IPS-20b (cell line): ENCODE results near the gene C1orf226.

Experiments
- H3K27ac ChIP-seq: one replicate; pipeline ENCODE4 v1.5.1; 2013; ENCODE audit warnings: low read length
- H3K27me3 ChIP-seq: 2 replicates; pipeline ENCODE4 v1.6.1; 2013; ENCODE audit warnings: mild to moderate bottlenecking, low read length, inconsistent platforms; ENCODE audit not compliant: insufficient read depth
- H3K36me3 ChIP-seq: 2 replicates; pipeline ENCODE4 v1.6.1; 2013; ENCODE audit warnings: low read depth, mild to moderate bottlenecking, inconsistent platforms, low read length, moderate library complexity; ENCODE audit not compliant: insufficient read depth
- H3K4me1 ChIP-seq: 2 replicates; pipeline ENCODE4 v1.6.1; 2013; ENCODE audit warnings: mild to moderate bottlenecking, control low read depth, inconsistent platforms, low read length, moderate library complexity; ENCODE audit not compliant: insufficient read depth
- H3K4me3 ChIP-seq: 2 replicates; pipeline ENCODE4 v1.5.1; 2013; ENCODE audit warnings: mild to moderate bottlenecking, low read length, inconsistent platforms
- H3K9ac ChIP-seq: 2 replicates; pipeline ENCODE4 v1.6.1; 2013; ENCODE audit warnings: low read depth, mild to moderate bottlenecking, inconsistent platforms, low read length, moderate library complexity
- H3K9me3 ChIP-seq: 2 replicates; pipeline ENCODE4 v1.6.1; 2013; ENCODE audit warnings: mild to moderate bottlenecking, low read depth, low read length, inconsistent platforms; ENCODE audit not compliant: insufficient read depth

Gene C1orf226

GRCh38 chr1:162366671-162367070, 14.9 kb upstream of the C1orf226 start:
- Histone ChIP-seq H3K4me3 (no peak overlapping the region), H3K27ac (no peak overlapping the region), H3K36me3 (peaks cover 9% of the 10 kb centered on the region; the same call in 1 of the 2 replicates)

GRCh38 chr1:162367073-162367472, 14.5 kb upstream of the C1orf226 start:
- no peak overlapping the region for H3K4me3 ChIP-seq
- H3K36me3 ChIP-seq = peaks cover 7% of the 10 kb centered on the region; the same call in 1 of the 2 replicates
- no peak overlapping the region for H3K27ac ChIP-seq
- 0 out of 2 replicates have a peak, but pooled peaks cover 4% of the 10 kb centered on the region for H3K4me1 ChIP-seq
- no peaks in the 10 kb centered on the region for H3K27me3 ChIP-seq
- no peaks in the 10 kb centered on the region for H3K9me3 ChIP-seq
- no peak overlapping the region for H3K9ac ChIP-seq

More at GRCh38 chr1:162366671-162367070, 14.9 kb upstream of the C1orf226 start:
- H3K4me1 ChIP-seq = 0 out of 2 replicates have a peak, but pooled peaks cover 4% of the 10 kb centered on the region
- H3K9me3 ChIP-seq = no peaks in the 10 kb centered on the region
- no peaks in the 10 kb centered on the region for H3K27me3 ChIP-seq
- no peak overlapping the region for H3K9ac ChIP-seq

- Histone ChIP-seq H3K4me3 (no peak overlapping the region), H3K27me3 (no peaks in the 10 kb centered on the region), H3K9me3 (no peaks in the 10 kb centered on the region), H3K4me1 (0 out of 2 replicates have a peak, but pooled peaks cover 4% of the 10 kb centered on the region), H3K9ac (no peak overlapping the region), H3K36me3 (peaks cover 7% of the 10 kb centered on the region; the same call in 1 of the 2 replicates), H3K27ac (no peak overlapping the region)
These were observed 13.8 kb upstream of the C1orf226 start for GRCh38 chr1:162367772-162368171.

- H3K4me1 ChIP-seq = no peaks in the 10 kb centered on the region
- no peaks in the 10 kb centered on the region for H3K27me3 ChIP-seq
- H3K36me3 ChIP-seq = peaks cover 7% of the 10 kb centered on the region; the same call in 1 of the 2 replicates
- H3K9me3 ChIP-seq = no peaks in the 10 kb centered on the region
- no peak overlapping the region for H3K4me3 ChIP-seq
- no peak overlapping the region for H3K27ac ChIP-seq
- no peak overlapping the region for H3K9ac ChIP-seq
These were observed 13.1 kb upstream of the C1orf226 start for GRCh38 chr1:162368451-162368850.

GRCh38 chr1:162369571-162369970, 12.0 kb upstream of the C1orf226 start:
- Histone ChIP-seq H3K4me1 (no peaks in the 10 kb centered on the region), H3K27me3 (no peaks in the 10 kb centered on the region), H3K36me3 (peaks cover 7% of the 10 kb centered on the region; the same call in 1 of the 2 replicates), H3K4me3 (no peak overlapping the region), H3K9ac (no peak overlapping the region), H3K27ac (no peak overlapping the region), H3K9me3 (no peaks in the 10 kb centered on the region)

GRCh38 chr1:162370161-162370560, 11.4 kb upstream of the C1orf226 start:
- Histone ChIP-seq H3K27me3 (no peaks in the 10 kb centered on the region), H3K36me3 (peaks cover 7% of the 10 kb centered on the region; the same call in 1 of the 2 replicates), H3K9ac (no peak overlapping the region), H3K9me3 (no peaks in the 10 kb centered on the region), H3K4me1 (no peaks in the 10 kb centered on the region), H3K4me3 (no peak overlapping the region), H3K27ac (no peak overlapping the region)

GRCh38 chr1:162370721-162371120, 10.8 kb upstream of the C1orf226 start:
- Histone ChIP-seq H3K27me3 (no peaks in the 10 kb centered on the region), H3K36me3 (peaks cover 7% of the 10 kb centered on the region; the same call in 1 of the 2 replicates), H3K9ac (no peak overlapping the region), H3K4me3 (no peak overlapping the region), H3K4me1 (no peaks in the 10 kb centered on the region), H3K9me3 (no peaks in the 10 kb centered on the region), H3K27ac (no peak overlapping the region)

GRCh38 chr1:162371611-162372010, 9.9 kb upstream of the C1orf226 start:
- H3K4me3 ChIP-seq = no peak overlapping the region
- H3K36me3 ChIP-seq = peaks cover 7% of the 10 kb centered on the region; the same call in 1 of the 2 replicates
- no peaks in the 10 kb centered on the region for H3K27me3 ChIP-seq
- H3K27ac ChIP-seq = no peak overlapping the region
- H3K4me1 ChIP-seq = no peaks in the 10 kb centered on the region
- H3K9ac ChIP-seq = no peak overlapping the region
- H3K9me3 ChIP-seq = no peaks in the 10 kb centered on the region

GRCh38 chr1:162372159-162373071, 9.1 kb upstream of the C1orf226 start:
- no peaks in the 10 kb centered on the region for H3K4me1 ChIP-seq
- H3K9me3 ChIP-seq = no peaks in the 10 kb centered on the region
- no peak overlapping the region for H3K9ac ChIP-seq
- no peak overlapping the region for H3K27ac ChIP-seq
- H3K4me3 ChIP-seq = no peak overlapping the region
- H3K27me3 ChIP-seq = no peaks in the 10 kb centered on the region
- H3K36me3 ChIP-seq = peaks cover 7% of the 10 kb centered on the region; the same call in 1 of the 2 replicates

GRCh38 chr1:162373072-162373427, 8.5 kb upstream of the C1orf226 start:
- Histone ChIP-seq H3K27ac (no peak overlapping the region), H3K9me3 (no peaks in the 10 kb centered on the region), H3K27me3 (no peaks in the 10 kb centered on the region), H3K36me3 (peaks cover 7% of the 10 kb centered on the region; the same call in 1 of the 2 replicates), H3K4me3 (no peak overlapping the region), H3K9ac (no peak overlapping the region), H3K4me1 (no peaks in the 10 kb centered on the region)

- H3K27me3 ChIP-seq = no peaks in the 10 kb centered on the region
- no peak overlapping the region for H3K27ac ChIP-seq
These were observed 7.8 kb upstream of the C1orf226 start for GRCh38 chr1:162373541-162374260.

More at GRCh38 chr1:162373541-162374260, 7.8 kb upstream of the C1orf226 start:
- no peak overlapping the region for H3K4me3 ChIP-seq
- H3K9ac ChIP-seq = no peak overlapping the region
- H3K9me3 ChIP-seq = no peaks in the 10 kb centered on the region
- H3K4me1 ChIP-seq = no peaks in the 10 kb centered on the region
- H3K36me3 ChIP-seq = peaks cover 1% of the 10 kb centered on the region; the same call in 1 of the 2 replicates
